SIG-M5 treated with dmso at 0.1 percent for 504 hours (cell line): ENCODE results near the gene IFT20.
A peak's percentile ranks its signal among the peaks of the same experiment; 100 is the strongest.

Experiments
- DNase-seq: peaks from one replicate; lab custom pipeline; 2025; ENCODE audit not compliant: unreplicated experiment; lab: John Stamatoyannopoulos, UW

The IFT20 gene, protein sequence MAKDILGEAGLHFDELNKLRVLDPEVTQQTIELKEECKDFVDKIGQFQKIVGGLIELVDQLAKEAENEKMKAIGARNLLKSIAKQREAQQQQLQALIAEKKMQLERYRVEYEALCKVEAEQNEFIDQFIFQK

DNA sequence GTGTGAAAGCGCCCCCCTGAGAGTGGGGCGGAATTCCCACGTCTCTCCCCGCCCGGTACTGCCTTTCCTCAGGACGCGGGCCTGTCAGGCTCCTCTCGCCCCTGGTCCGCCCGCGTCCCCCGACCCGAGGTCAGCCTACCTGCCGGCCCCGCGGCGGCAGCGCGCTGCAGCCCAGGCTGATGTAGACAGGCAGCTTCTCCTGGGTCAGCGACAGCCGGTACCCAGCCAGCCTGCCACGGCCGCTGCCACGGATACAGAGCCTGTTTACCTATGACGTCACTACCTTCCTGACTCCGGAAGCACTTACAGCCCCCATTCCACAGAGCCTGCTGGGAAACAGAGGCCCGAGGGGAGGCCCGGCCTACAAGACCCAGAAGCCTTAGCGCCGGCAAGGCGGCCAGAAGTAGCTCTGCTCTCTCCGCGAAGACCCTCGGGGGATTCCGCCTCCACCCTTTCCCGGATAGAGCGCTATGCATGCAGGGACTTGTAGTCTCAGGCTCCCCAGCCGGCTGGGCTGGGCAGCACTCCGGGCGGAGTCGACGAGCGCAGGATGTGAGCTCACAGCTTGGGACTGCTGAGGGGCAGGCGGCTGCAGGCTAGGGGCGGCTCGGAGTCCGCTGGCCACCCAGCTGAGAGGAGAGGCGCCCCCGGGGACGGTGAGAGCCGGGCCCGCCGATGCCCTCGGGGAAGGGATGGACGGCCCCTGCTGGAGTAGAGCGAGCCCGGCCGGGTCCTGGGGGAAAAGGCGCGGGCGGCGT lies at the start of gene IFT20, which contains the start of gene TNFAIP1:
Gene IFT20, minus strand, starts transcription at position 272 of the 758 bp plus-strand sequence. CDS start 3,487 bp downstream, outside the sequence.
Gene TNFAIP1, plus strand, starts transcription at position 561 of the 758 bp plus-strand sequence. CDS start 3,761 bp downstream, outside the sequence.
- DNase-seq: peak; percentile 100

DNA sequence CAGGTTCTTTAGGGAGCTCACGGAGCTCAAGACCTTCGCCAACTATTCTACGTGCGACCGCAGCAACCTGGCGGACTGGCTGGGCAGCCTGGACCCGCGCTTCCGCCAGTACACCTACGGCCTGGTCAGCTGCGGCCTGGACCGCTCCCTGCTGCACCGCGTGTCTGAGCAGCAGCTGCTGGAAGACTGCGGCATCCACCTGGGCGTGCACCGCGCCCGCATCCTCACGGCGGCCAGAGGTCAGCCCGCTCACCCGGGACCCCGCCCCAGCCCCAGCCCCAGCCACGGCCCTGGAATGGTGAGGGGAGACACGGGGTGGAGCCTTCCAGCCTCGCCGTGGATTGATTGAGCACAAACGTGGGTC lies 49.7 kb upstream of the IFT20 start:
- no peak for DNase-seq

DNA sequence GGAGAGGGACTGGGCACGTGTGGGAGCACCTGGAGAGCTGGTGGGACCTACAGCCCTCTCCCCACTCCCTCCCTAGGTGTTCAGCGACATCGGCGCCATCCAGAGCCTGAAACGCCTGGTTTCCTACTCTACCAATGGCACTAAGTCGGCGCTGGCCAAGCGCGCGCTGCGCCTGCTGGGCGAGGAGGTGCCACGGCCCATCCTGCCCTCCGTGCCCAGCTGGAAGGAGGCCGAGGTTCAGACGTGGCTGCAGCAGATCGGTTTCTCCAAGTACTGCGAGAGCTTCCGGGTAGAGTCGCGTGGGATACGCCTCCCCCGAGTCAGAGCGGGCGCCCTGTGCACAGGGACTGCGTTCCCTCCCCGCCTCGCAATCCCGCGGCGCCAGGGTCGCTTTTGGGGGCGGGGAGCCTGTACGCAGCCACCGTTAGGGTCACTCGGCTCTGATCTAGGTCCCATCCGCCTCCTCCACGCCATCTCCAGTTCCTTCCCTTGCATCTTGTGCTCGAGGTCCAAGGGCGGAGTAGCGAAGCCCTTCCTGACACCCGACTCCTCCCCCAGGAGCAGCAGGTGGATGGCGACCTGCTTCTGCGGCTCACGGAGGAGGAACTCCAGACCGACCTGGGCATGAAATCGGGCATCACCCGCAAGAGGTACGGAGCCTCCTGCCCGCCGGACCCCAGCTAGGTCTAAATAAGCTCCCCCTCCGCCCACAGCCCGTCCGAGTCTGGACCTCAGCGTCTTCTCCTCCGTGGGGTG lies 49.2 kb upstream of the IFT20 start:
- peak; percentile 80 for DNase-seq

DNA sequence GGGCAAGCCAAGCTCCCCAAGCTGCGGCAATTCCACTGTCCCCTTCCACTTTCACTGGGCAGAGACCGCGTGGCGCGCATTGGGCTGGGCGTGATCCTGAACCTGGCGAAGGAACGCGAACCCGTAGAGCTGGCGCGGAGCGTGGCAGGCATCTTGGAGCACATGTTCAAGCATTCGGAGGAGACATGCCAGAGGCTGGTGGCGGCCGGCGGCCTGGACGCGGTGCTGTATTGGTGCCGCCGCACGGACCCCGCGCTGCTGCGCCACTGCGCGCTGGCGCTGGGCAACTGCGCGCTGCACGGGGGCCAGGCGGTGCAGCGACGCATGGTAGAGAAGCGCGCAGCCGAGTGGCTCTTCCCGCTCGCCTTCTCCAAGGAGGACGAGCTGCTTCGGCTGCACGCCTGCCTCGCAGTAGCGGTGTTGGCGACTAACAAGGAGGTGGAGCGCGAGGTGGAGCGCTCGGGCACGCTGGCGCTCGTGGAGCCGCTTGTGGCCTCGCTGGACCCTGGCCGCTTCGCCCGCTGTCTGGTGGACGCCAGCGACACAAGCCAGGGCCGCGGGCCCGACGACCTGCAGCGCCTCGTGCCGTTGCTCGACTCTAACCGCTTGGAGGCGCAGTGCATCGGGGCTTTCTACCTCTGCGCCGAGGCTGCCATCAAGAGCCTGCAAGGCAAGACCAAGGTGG lies 46.0 kb upstream of the IFT20 start:
- DNase-seq: no peak

DNA sequence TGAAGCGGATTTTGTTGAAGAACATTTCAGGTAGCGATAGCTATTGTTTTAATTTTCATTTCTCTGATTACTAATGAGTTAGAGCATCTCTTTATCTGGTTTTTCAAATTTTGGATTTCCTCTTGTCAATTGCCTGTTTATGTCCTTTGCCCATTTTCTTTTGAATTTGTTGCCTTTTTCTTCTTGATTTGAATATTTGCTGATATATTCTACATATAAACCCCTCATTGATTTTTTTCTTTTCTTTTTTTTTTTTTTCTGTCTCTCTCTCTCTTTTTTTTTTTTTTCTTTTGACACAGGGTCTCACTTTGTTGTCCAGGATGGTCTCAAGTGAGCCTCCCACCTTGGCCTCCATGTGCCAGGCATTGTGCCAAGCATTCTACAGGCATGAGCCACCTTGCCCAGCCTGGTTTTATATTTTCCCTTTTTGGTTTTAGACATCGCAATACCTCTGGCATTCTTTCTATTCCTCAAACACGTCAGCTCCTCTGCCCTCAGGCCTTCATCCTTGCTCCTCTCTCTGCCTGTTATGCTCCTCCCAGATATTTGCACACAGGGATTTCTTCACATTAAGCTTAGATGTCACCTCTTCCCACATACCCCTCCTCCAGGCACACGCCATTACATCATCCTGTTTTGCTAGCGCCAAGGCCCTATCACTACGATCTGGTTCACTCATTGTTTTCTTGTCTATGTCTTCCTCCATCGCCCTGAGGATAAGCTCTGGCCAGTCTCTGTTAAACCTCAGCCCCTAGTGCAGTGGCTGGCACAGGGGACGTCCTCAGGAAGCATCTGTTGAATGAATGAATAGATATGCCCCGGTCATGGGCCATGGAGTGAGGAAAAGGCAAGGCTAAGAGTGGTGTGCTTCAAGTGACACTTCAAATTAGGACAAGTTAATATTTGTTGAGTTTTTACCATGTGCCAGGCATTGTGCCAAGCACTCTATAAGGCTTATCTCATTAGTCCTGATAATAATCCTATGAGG lies 44.8 kb upstream of the IFT20 start:
- peak; percentile 94 for DNase-seq

DNA sequence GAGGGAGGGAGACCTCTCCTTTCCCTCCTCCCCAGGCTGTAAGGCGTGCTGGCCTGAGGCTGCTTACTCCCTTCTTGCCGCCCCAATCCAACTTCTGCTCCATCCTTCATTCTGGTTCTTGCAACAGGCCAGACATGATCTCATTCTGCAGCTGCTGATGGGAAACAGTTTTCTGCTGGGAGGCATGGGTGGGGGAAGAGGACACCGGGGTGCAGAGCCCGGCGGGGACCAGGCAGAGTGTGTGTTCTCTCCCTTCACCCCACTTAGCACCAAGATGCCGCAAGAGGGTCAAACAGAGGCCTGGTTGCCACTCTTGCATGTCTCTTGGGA lies 37.6 kb upstream of the IFT20 start:
- no peak for DNase-seq

DNA sequence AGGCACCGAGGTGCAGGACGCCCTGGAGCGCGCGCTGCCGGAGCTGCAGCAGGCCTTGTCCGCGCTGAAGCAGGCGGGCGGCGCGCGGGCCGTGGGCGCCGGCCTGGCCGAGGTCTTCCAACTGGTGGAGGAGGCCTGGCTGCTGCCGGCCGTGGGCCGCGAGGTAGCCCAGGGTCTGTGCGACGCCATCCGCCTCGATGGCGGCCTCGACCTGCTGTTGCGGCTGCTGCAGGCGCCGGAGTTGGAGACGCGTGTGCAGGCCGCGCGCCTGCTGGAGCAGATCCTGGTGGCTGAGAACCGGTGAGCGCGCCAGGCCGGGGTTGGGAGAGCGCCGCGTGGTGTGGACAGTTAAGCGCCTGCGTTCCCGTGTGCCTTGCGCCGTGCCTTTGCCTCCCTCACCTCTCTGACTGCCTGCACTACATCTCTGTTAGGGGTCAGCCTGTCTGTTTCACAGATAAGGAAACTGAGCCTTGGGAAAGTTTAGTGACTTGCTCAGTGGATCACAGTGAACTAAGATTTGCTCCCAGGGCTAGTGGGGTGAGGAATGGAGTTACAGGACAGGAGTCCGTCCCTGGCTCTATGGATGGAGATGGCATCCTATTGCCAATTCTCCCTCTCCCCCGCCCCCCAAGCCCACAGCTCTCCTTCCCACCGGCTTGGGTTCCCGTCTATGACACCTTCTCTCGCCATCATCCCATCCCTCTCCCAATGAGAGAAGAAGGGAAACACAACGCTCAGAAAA lies 37.1 kb upstream of the IFT20 start:
- no peak for DNase-seq

DNA sequence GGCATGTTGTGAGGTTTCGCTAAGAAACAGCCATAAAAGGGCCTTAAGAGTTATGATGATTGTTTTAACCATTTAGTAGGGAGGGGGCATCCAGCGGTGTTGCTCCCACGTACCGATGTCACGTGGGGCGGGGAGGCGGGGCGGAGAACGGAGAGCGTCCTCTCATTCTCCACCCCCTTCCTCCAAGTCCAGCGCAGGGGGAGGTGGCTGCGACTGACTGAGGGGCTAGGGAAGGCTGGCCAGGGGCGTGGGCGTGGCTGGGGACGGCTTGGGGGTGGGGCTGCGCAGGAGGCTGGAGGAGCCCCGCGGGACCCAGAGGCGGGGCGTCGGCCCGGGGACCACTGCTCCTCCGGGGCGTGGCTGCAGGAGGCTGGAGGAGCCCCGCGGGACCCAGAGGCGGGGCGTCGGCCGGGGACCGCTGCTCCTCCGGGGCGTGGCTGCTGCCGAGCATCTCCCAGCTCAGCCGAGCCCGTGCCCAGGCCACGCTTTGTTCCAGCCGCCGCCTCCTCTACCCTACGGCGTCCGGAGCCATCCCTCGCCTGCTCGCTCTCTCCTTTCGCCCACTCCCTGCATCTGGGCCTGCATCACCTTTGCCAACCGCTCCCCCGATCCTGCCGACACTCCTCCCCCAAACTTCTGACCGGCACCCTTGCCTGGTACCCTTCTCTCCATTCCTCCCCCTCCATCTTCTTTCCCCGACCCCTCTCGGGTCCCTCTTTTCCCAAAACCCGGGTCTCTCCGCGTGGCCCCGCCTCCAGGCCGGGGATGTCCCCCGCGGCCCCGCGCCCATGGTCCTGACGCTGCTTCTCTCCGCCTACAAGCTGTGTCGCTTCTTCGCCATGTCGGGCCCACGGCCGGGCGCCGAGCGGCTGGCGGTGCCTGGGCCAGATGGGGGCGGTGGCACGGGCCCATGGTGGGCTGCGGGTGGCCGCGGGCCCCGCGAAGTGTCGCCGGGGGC lies 36.3 kb upstream of the IFT20 start, which contains the start of gene SARM1:
Gene SARM1, plus strand, starts transcription at position 450 of the 958 bp plus-strand sequence. Its CDS starts 339 bp downstream, at position 789.
- DNase-seq: peak; percentile 59

DNA sequence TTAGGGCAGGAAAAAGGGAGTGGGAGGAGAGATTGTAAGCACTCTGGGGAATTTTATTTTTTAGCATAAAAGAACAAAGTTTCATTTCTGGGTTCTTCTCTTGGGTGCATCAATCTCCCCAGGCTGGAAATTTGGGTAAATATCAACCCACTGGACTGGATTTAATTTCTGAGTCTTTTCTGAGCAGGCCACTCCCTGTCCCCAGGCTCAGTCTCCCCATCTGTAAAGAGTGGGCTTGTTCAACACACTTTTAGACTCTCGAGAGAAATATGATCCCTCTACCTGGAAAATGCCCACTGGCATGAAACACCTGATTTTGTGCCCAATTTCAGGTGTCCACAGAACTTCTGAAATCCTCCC lies 35.5 kb upstream of the IFT20 start:
- no peak for DNase-seq

DNA sequence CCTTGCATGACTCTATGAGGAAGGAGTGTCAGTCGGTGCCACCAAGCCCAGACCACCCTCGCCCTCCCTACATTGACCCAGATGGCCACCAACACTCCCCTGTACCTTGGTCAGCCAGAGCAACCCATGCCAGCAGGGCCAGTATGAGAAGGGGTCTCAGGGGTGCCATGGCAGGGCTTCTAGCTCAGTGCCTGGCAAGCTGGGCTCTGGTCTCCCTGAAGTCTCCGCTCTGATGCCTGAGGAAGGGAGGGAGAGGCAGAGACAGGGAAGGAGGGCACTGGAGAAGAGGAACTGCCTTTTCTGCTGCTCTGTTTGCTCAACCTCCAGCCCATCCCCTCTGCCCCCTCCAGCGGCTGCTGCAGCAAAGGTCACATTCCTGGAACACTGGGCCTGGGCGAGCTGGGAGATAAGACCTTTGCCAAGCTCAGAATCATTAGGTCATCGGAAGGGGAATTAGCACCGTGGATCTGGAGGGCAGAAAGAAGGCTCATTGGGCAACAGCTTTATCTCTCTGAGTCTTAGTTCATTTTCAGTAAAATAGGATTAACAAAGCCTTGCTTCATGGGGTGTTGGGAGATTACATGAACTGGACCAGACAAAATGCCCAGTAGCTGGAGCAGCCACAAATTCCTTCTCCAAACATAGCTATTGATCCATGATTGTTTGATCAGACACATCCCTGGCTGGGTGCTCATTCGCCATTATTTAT lies 34.9 kb upstream of the IFT20 start, which contains the start of gene VTN:
Gene VTN, minus strand, starts transcription at position 273 of the 709 bp plus-strand sequence. Its CDS starts 104 bp downstream, at position 169.
- peak; percentile 58 for DNase-seq

DNA sequence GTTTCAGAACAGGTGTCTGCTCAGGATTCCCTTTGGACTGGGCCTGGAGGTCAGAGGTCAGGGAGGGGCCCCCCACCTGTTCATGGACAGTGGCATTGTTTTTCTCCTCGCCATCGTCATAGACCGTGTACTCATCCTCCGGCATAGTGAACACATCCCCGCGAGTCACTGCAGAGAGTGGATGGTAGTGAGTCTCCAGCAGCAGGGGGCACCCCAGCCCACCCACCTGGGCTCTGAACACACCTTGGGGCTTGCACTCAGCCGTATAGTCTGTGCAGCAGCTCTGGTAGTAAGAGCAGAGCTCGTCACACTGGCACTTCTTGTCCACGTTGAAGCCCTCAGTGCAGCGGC lies 34.4 kb upstream of the IFT20 start:
- DNase-seq: no peak

DNA sequence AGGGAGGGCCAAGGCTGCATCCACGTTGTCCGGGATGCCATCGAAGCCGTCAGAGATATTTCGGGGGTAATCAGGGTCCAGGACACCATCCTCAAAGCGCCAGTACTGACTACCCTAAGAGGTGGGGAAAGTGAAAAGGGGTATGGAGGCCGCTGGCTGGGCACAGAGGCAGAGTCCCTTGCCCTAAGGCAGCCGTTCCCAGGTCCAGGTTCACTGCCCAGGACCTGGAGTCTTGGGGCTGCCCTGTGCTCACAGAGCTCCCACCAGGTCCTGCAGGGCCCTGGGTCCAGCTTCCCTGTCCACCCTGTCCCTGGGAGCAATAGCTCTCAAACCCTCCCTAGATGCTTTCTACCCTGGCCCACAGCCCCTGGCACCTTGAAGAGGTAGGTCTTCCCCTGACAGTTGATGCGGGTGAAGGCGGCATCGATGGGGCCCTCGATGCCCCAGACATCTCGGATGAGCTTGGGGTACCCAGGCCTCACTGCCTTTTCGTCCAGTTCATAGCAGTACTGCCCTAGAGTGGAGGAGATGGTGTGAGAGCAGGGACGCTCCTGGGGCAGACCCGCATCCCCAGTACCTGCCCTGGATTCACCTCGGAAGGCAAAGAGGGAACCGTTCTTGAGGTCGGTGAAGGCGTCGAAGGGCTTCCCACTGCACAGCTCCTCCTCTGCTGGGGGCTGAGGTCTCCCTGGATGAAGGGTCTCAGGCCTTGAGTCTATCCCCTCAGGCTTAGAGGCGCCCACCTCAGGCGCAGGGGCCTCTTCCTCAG lies 33.8 kb upstream of the IFT20 start:
- no peak for DNase-seq

DNA sequence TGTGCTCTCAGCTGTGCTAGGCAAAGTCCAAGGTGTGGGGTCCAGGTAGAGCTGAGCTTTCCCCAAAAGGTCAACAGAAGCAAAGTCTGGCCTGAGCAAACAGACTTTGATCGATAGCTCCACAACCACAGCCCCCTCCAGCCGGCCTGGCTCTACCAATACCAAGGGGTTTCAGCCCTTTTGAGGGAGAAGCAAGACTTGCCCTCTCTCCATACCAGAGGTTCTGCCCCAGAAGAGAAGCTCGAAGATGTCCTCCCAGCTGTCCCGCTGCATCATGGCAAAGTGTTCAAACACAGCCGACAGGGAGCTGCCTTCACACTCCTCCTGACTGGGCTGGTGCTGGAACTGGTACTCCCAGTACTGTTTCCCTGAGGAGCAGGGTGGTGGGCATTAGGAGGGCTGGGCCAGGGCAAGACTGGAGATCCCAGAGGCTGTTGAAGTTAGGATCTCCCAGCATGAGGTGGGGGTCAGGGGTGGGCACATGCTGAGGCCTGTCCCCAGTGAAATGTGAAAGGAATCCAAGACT lies 33.1 kb upstream of the IFT20 start:
- no peak for DNase-seq

DNA sequence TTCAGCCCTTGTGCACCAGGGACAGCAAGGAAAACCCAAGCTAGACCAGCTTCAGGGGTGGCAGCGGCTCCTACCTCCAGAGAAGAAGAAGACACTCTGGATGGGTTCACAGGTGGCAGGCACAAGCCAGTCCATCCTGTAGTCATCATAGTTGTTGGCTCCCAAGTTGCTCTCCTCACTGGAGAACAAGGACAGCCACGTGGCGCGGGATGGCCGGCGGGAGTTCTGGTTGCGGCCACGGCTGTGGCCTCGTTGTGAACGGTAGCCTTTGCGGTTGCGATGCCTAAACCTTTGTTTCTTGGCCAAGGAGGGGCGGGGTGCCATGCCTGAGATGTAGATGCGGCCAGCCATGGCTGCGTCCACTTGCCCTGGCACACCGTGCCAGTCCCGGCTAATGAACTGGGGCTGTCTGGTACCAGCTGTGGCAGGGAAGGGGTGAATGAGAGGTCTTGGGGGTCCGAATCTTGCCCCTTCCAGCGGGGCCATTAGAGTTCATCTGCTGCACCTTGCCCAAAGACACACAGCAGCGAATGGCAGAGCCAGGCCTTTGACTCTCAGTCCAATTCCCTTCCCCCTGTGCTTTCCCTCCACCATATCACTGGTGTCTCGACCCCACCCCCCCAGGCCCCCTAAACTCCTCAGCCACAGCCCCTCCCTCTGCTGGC lies 32.5 kb upstream of the IFT20 start:
- DNase-seq: no peak

DNA sequence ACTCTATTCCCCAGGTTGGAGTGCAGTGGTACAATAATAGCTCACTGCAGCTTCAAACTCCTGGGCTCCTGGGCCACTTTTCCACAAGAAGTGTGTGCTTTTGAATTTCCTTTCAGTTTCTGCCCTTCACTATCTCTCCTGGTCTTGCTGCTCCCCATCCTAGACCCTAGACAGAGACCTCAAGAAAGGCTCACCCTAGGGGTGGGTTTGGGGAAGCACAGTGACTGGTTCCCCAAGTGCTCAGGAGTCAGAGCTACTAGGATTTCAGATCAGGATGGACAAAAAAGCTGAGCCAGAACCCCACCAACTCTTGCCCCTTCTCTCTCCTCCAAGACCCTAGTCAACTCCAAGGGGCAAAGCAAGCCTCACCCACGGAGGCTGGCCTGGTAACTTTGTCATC lies 31.3 kb upstream of the IFT20 start:
- no peak for DNase-seq

DNA sequence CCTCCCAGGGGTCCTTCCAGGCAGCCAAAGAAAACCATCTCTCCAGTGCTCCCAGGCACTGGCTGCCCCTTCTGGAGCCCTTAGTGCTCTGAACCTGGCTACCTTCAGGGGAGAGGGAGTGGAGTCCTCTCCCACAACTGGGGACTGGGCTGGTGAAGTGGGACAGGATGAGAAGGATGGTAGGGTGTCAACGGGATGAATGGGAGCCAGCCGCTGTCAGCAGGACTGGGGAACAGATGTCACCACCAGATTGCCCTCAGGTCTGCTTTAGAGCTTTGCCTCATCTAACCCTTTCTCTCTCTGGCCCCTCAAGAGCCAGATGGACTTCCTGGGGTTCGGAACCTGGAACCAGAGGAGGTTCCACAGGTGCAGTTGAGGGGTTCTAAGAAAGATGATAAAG lies 30.2 kb upstream of the IFT20 start:
- no peak for DNase-seq
